Erythroblast (primary cell): ENCODE results near the gene GCK.

Experiments used
- GATA1 ChIP-seq: IDR thresholded peaks from 2 replicates; pipeline ENCODE4 v1.6.1; 2011; ENCODE audit warnings: low read depth, mild to moderate bottlenecking, control low read depth, low read length, moderate library complexity
- POLR2A ChIP-seq: IDR thresholded peaks from 2 replicates; pipeline ENCODE4 v1.6.1; 2011; ENCODE audit warnings: mild to moderate bottlenecking, low read length

GRCh38 chr7:44224974-44225565 is 35.8 kb upstream of the GCK start:
- TF ChIP-seq POLR2A (no peak), GATA1 (no peak)
